RWPE1 (cell line): ENCODE measurements around the gene DNAJC30.

Experiments used
- CTCF ChIA-PET: fragments of 350-600 bp; sonication (Branson Sonifier 250); formaldehyde crosslinking; extraction: SDS; loops from one replicate; lab custom pipeline; 2021; lab: Yijun Ruan, JAX
- POLR2A ChIA-PET: fragments of 400-600 bp; formaldehyde crosslinking; extraction: SDS; loops from one replicate; lab custom pipeline; 2020; ENCODE audit warnings: antibody characterized with exemption; ENCODE audit not compliant: low non-redundant PET; lab: Yijun Ruan, JAX
- DNase-seq: peaks from one replicate; pipeline ENCODE4 v3.0.0; 2012; ENCODE audit warnings: low spot score
- H3K27ac ChIP-seq: fragments of 450-650 bp; 2 replicates; pipeline ENCODE4 v1.5.1; 2017
- TF ChIP-seq, protein P1 (sequence below): fragments of 450-650 bp; conservative IDR thresholded peaks from 2 replicates; pipeline ENCODE4 v1.5.1; 2017; ENCODE audit warnings: low read depth, mild to moderate bottlenecking

Gene DNAJC30

GRCh38 chr7:73638911-73639310, 44.3 kb downstream of the DNAJC30 start:
- ChIA-PET CTCF (no interaction called here), POLR2A (no interaction called here)
- no peak for DNase-seq
- TF ChIP-seq, protein P1, sequence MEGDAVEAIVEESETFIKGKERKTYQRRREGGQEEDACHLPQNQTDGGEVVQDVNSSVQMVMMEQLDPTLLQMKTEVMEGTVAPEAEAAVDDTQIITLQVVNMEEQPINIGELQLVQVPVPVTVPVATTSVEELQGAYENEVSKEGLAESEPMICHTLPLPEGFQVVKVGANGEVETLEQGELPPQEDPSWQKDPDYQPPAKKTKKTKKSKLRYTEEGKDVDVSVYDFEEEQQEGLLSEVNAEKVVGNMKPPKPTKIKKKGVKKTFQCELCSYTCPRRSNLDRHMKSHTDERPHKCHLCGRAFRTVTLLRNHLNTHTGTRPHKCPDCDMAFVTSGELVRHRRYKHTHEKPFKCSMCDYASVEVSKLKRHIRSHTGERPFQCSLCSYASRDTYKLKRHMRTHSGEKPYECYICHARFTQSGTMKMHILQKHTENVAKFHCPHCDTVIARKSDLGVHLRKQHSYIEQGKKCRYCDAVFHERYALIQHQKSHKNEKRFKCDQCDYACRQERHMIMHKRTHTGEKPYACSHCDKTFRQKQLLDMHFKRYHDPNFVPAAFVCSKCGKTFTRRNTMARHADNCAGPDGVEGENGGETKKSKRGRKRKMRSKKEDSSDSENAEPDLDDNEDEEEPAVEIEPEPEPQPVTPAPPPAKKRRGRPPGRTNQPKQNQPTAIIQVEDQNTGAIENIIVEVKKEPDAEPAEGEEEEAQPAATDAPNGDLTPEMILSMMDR, result no peak
- no peak overlapping the region for H3K27ac ChIP-seq

- POLR2A ChIA-PET, result interaction anchor here (0.6 kb wide), 1 partner anchor 291 kb away, joined by 3 read pairs; no protein-coding TSS in a partner anchor
- H3K27ac ChIP-seq, result peak overlapping the region; percentile 70
- no peak for DNase-seq
- TF ChIP-seq, protein P1, result no peak
- CTCF ChIA-PET, result interaction anchor here (1.0 kb wide), 1 partner anchor 29 kb away, joined by 4 read pairs; no protein-coding TSS in a partner anchor
These were observed 47.6 kb downstream of the DNAJC30 start for GRCh38 chr7:73635428-73636200.

- CTCF ChIA-PET, result no interaction called here
- no peak for DNase-seq
- POLR2A ChIA-PET, result no interaction called here
- TF ChIP-seq, protein P1, result no peak
- H3K27ac ChIP-seq, result no peak overlapping the region
These were observed 49.4 kb downstream of the DNAJC30 start for GRCh38 chr7:73633844-73634243.

- ChIA-PET CTCF (no interaction called here), POLR2A (no interaction called here)
- DNase-seq, result no peak
- no peak overlapping the region for H3K27ac ChIP-seq
- TF ChIP-seq, protein P1, result no peak
These were observed 49.9 kb downstream of the DNAJC30 start for GRCh38 chr7:73633323-73633722.

DNA sequence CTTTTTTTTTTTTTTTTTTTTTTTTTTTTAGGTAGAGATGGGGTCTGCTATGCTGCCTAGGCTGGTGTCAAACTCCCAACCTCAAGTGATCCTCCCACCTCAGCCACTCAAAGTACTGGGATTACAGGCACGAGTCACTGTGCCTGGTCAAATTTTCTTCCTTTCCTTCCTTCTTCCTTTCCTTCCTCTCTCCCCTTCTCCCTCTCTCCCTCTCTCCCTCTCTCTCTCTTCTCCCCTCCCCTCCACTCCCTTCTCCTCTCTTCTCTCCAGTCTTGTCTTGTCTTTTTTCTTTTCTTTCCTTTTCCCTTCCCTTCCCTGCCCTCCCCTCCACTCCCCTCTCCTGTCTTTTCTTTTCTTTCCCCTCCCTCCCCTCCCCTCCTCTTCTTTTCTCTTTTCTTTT, 51.7 kb downstream of the DNAJC30 start:
- TF ChIP-seq, protein P1, result no peak
- H3K27ac ChIP-seq, result no peak overlapping the region
- no peak for DNase-seq
- ChIA-PET CTCF (interaction anchor here (1.0 kb wide), 1 partner anchor 94 kb away, joined by 3 read pairs; no protein-coding TSS in a partner anchor), POLR2A (no interaction called here)
